K562 (cell line): ENCODE data around the gene CASR. TPM values are rescaled to one million over a fixed set of nuclear protein-coding genes. Genes with fewer than 3 reads are reported as not detected.

Experiments used
- ATAC-seq: fragments of 200-7000 bp; cut with Tn5 transposase; 3 replicates; pipeline ENCODE4 v1.9.1; 2020; ENCODE audit warnings: moderate library complexity
- BruUV-seq: library from RNA; stranded (reverse); fragments of 400-500 nt; replicated peaks from 2 replicates; lab custom pipeline; 2021; lab: Mats Ljungman, UMichigan
- CTCF ChIA-PET: fragments of 300-600 bp; formaldehyde crosslinking; extraction: SDS; loops from one replicate; lab custom pipeline; 2021; ENCODE audit warnings: low intra/inter-chr PET ratio; lab: Yijun Ruan, JAX
- POLR2A ChIA-PET: fragments of 300-600, 350-650 bp; sonication (Branson Sonifier 250); formaldehyde crosslinking; extraction: SDS; loops from one replicate; lab custom pipeline; 2021; ENCODE audit warnings: antibody characterized with exemption, inconsistent platforms; lab: Yijun Ruan, JAX
- DNase-seq, 4 experiments: peaks; one replicate each; pipeline versions ENCODE4 v3.0.0 to v3.0.0-alpha.2; 2011 to 2018; ENCODE audit warnings: low spot score in 3 of 4, mixed read lengths in 3 of 4; ENCODE audit errors: extremely low read depth in 1 of 4
- FAIRE-seq: peaks from 2 replicates; lab custom pipeline; 2011; peaks lifted over from hg19 to GRCh38; lab: Jason Lieb, UNC
- H2AFZ ChIP-seq: 2 replicates; pipeline ENCODE4 v1.6.0; 2011; ENCODE audit warnings: low read depth, low read length, control low read depth, inconsistent platforms
- H3K27ac ChIP-seq: fragments of 200-600 bp; 3 replicates; pipeline ENCODE4 v1.8.0; 2011; ENCODE audit warnings: low read depth, mild to moderate bottlenecking, control low read depth, inconsistent platforms, low read length, moderate library complexity, mixed read lengths; ENCODE audit errors: extremely low read depth
- H3K27me3 ChIP-seq, 2 experiments: fragments of 300-600 bp in 1 of 2; 2 replicates in 1 of 2; 3 replicates in 1 of 2; pipeline versions ENCODE4 v1.6.0 to v1.8.0; 2011; ENCODE audit warnings: inconsistent platforms in 2 of 2, low read length in 2 of 2, mild to moderate bottlenecking in 1 of 2, mixed read lengths in 1 of 2, moderate library complexity in 1 of 2; ENCODE audit not compliant: control insufficient read depth in 2 of 2, insufficient read depth in 2 of 2
- H3K36me3 ChIP-seq: fragments of 300-600 bp; 3 replicates; pipeline ENCODE4 v1.8.0; 2011; ENCODE audit warnings: mild to moderate bottlenecking, low read length, inconsistent platforms; ENCODE audit not compliant: control insufficient read depth, insufficient read depth
- H3K4me1 ChIP-seq, 2 experiments: fragments of 200-600 bp in 1 of 2; replicated peaks in 1 of 2; 2 replicates in 1 of 2; 3 replicates in 1 of 2; pipeline versions ENCODE4 v1.5.1 to v1.8.0; 2011; ENCODE audit warnings: inconsistent platforms in 2 of 2, low read length in 2 of 2, mild to moderate bottlenecking in 1 of 2, mixed read lengths in 1 of 2, moderate library complexity in 1 of 2; ENCODE audit not compliant: control insufficient read depth in 2 of 2, insufficient read depth in 2 of 2
- H3K4me2 ChIP-seq: 2 replicates; pipeline ENCODE4 v1.6.1; 2011; ENCODE audit warnings: low read length, control low read depth, inconsistent platforms, mixed read lengths; ENCODE audit not compliant: insufficient read depth
- H3K4me3 ChIP-seq: fragments of 200-600 bp; sonication (generic), shearing (Covaris generic); 2 replicates; pipeline ENCODE4 v1.5.1; 2016; ENCODE audit warnings: control low read depth, inconsistent platforms
- H3K79me2 ChIP-seq: fragments of 200-600 bp; 3 replicates; pipeline ENCODE4 v1.8.0; 2011; ENCODE audit warnings: low read length, inconsistent platforms; ENCODE audit not compliant: control insufficient read depth, insufficient read depth
- H3K9ac ChIP-seq, 2 experiments: 2 replicates each; pipeline versions ENCODE4 v1.6.0 to v1.6.1; 2011; ENCODE audit warnings: low read depth in 2 of 2, low read length in 2 of 2, control low read depth in 1 of 2, inconsistent platforms in 1 of 2, mild to moderate bottlenecking in 1 of 2, mixed read lengths in 1 of 2; ENCODE audit not compliant: insufficient read depth in 1 of 2
- H3K9me1 ChIP-seq: one replicate; pipeline ENCODE4 v1.6.0; 2011; ENCODE audit warnings: inconsistent platforms, mild to moderate bottlenecking, low read length, moderate library complexity; ENCODE audit not compliant: control insufficient read depth, insufficient read depth
- H3K9me3 ChIP-seq: replicated peaks from 2 replicates; pipeline ENCODE4 v1.5.1; 2011; ENCODE audit warnings: low read depth, low read length, inconsistent platforms; ENCODE audit not compliant: control insufficient read depth, insufficient read depth
- H4K20me1 ChIP-seq: replicated peaks from 2 replicates; pipeline ENCODE4 v1.6.1; 2011; ENCODE audit warnings: low read length, inconsistent platforms, mixed read lengths; ENCODE audit not compliant: control insufficient read depth, insufficient read depth
- CHAMP1 ChIP-seq: fragments of 450-650 bp; IDR thresholded peaks from 2 replicates; pipeline ENCODE4 v1.6.1; 2016; ENCODE audit warnings: mild to moderate bottlenecking
- ELF1 ChIP-seq: fragments of 200-800 bp; sonication (Bioruptor generic); IDR thresholded peaks from 2 replicates; pipeline ENCODE4 v1.6.1; 2016; ENCODE audit warnings: missing genetic modification characterization, missing compliant biosample characterization
- GTF2B ChIP-seq: IDR thresholded peaks from 2 replicates; pipeline ENCODE4 v1.6.1; 2011; ENCODE audit not compliant: insufficient read length; ENCODE audit errors: extremely low read depth
- HDAC1 ChIP-seq, 2 experiments: fragments of 450-650 bp; IDR thresholded peaks; 2 replicates each; pipeline ENCODE4 v1.6.1; 2016 to 2017; ENCODE audit warnings: inconsistent platforms in 1 of 2, mild to moderate bottlenecking in 1 of 2, moderate library complexity in 1 of 2
- HMBOX1 ChIP-seq: sonication (generic); IDR thresholded peaks from 2 replicates; pipeline ENCODE4 v1.6.1; 2016
- KDM2B ChIP-seq: fragments of 250-450 bp; sonication (Bioruptor Pico); IDR thresholded peaks from 2 replicates; pipeline ENCODE4 v1.8.0; 2021; ENCODE audit warnings: mild to moderate bottlenecking, moderate library complexity
- MCM7 ChIP-seq, 2 experiments: fragments of 450-650 bp; IDR thresholded peaks; 2 replicates each; pipeline ENCODE4 v1.6.1; 2016 to 2018
- PRDM10 ChIP-seq: fragments of 450-650 bp; IDR thresholded peaks from 2 replicates; pipeline ENCODE4 v1.6.1; 2018; ENCODE audit not compliant: partially characterized antibody
- RUNX1 ChIP-seq: sonication (generic); IDR thresholded peaks from 2 replicates; pipeline ENCODE4 v1.6.1; 2016; ENCODE audit warnings: antibody characterized with exemption, low read depth
- SIN3A ChIP-seq, 2 experiments: fragments of 150-350 bp in 1 of 2; IDR thresholded peaks; 2 replicates each; pipeline ENCODE4 v1.6.1; 2011 to 2016; ENCODE audit warnings: borderline replicate concordance in 2 of 2, low read depth in 2 of 2, low read length in 2 of 2, mild to moderate bottlenecking in 2 of 2, moderate library complexity in 2 of 2; ENCODE audit not compliant: control insufficient read depth in 1 of 2
- SREBF1 ChIP-seq: fragments of 150-350 bp; IDR thresholded peaks from 2 replicates; pipeline ENCODE4 v1.6.1; 2014; ENCODE audit warnings: antibody characterized with exemption, low read depth, low read length, borderline replicate concordance
- U2AF2 ChIP-seq: fragments of 200-400 bp; formaldehyde crosslinking; optimal IDR thresholded peaks from 2 replicates; pipeline ENCODE3; 2017; ENCODE audit warnings: low read depth, mild to moderate bottlenecking, low read length
- WGBS: fragments of 100-300 bp; shearing (Covaris generic); methylation state at CpG from one replicate; pipeline ENCODE4 v1.1.6; 2016; ENCODE audit warnings: low coverage, mixed read lengths; ENCODE audit not compliant: insufficient coverage; ENCODE audit errors: missing lambda C conversion rate; 5-methylcytosine and 5-hydroxymethylcytosine counted together
- in situ Hi-C: fragments of 300-500 bp; cut with MboI; formaldehyde crosslinking; loops from 4 replicates; pipeline ENCODE4 v1.15.0; 2018; ENCODE audit warnings: inconsistent platforms, mixed read lengths
- intact Hi-C: fragments of 100-400 bp; cut with micrococcal nuclease; formaldehyde crosslinking; loops from 2 replicates; pipeline ENCODE4 v1.14.2; 2022
- polyA plus RNA-seq, 8 experiments: library from polyadenylated mRNA; depleted of rRNA in 4 of 8; stranded (reverse) in 5 of 8; unstranded in 3 of 8; fragments of >200 nt; fragmentation: Nextera tagmentation in 2 of 8; fragmentation: Illumina TruSeq in 1 of 8; extraction: Ambion mirVana in 2 of 8; extraction: Trizol in 1 of 8; gene quantifications; 2 replicates each; pipeline versions ENCODE4 v1.2.1 to v1.2.3, GENCODE V29; 2011 to 2014; ENCODE audit warnings: inconsistent platforms in 1 of 8, missing spikeins in 1 of 8
- total RNA-seq, 7 experiments: library from RNA; depleted of rRNA in 6 of 7; stranded (reverse); fragments of >200 nt in 6 of 7; fragmentation: Illumina TruSeq in 2 of 7; extraction: Trizol in 2 of 7; gene quantifications; 2 replicates each; pipeline versions ENCODE4 v1.2.1 to v1.2.3, GENCODE V29; 2011 to 2021; ENCODE audit warnings: low replicate concordance in 1 of 7

Gene CASR
- total and polyA plus RNA-seq, 9 of the 15 experiments (the other 6 are each of a cell fraction or from before 2014, with no cell fraction given): not detected

GRCh38 chr3:122178711-122179110 lies 4.8 kb upstream of the CASR start:
- 12% methylated on average over 2 of the region's 5 CpGs for WGBS
- H3K4me3 ChIP-seq: no peak overlapping the region
- no peak overlapping the region for H3K4me2 ChIP-seq
- H3K27ac ChIP-seq: no peak overlapping the region
- no peak for ATAC-seq
- peaks cover 0 to 4% of the 10 kb centered on the region in 2 experiments; a peak in 1 of 5 replicates for H3K27me3 ChIP-seq
- POLR2A ChIA-PET: no interaction called here
- CTCF ChIA-PET: no interaction called here
- no peaks in the 10 kb centered on the region for H3K9me1 ChIP-seq
- FAIRE-seq: no peak
- no peaks in the 10 kb centered on the region for H3K9me3 ChIP-seq
- in situ Hi-C loops (no loop called here), intact Hi-C loops (no loop called here)
- H4K20me1 ChIP-seq: no peaks in the 10 kb centered on the region
- H3K79me2 ChIP-seq: no peaks in the 10 kb centered on the region
- H3K4me1 ChIP-seq: no peaks in the 10 kb centered on the region
- H3K9ac ChIP-seq: no peak overlapping the region
- DNase-seq: no peak
- no peaks in the 10 kb centered on the region for H3K36me3 ChIP-seq
- no TSS peak for BruUV-seq
- no peak overlapping the region for H2AFZ ChIP-seq
- TF ChIP-seq U2AF2: no peak
- TF ChIP-seq HDAC1 (IDR thresholded peaks at IDR 0.05): no peak
- no peak for TF ChIP-seq SIN3A (IDR thresholded peaks at IDR 0.05; ENCODE audit: borderline replicate concordance in 2 of 2, control insufficient read depth in 1 of 2, low read depth in 2 of 2, low read length in 2 of 2)
- TF ChIP-seq CHAMP1: no peak
- no peak for TF ChIP-seq ELF1
- no peak for TF ChIP-seq RUNX1
- no peak for TF ChIP-seq HMBOX1
- no peak for TF ChIP-seq GTF2B
- no peak for TF ChIP-seq SREBF1
- no peak for TF ChIP-seq KDM2B (CRISPR knock-in tag)
- TF ChIP-seq MCM7 (IDR thresholded peaks at IDR 0.05): no peak
- TF ChIP-seq PRDM10: no peak
